ENCODE data around the gene SAFB.

Gene SAFB

GRCh38 chr19:5697022-5697889, 74.4 kb downstream of the SAFB start:
- Histone ChIP-seq H3F3A (ENCODE audit: low read depth) (no peaks in the 10 kb centered on the region), H3K9ac (ENCODE audit: low read depth, low read length, poor library complexity, severe bottlenecking) (no peak overlapping the region), H3K27me3 (ENCODE audit: insufficient read depth, low read length, poor library complexity, severe bottlenecking) (no peaks in the 10 kb centered on the region), H3K9me2 (replicated peaks; ENCODE audit: low read depth, low read length) (no peaks in the 10 kb centered on the region), H2AFZ (ENCODE audit: low read length) (no peak overlapping the region), H3K9me3 (ENCODE audit: insufficient read depth, low read depth, low read length) (no peaks in the 10 kb centered on the region), H3K4me2 (ENCODE audit: low read depth, low read length, poor library complexity, severe bottlenecking) (no peak overlapping the region), H3K79me2 (ENCODE audit: insufficient read depth, low read length) (peaks cover 41% of the 10 kb centered on the region), H3K36me3 (ENCODE audit: insufficient read depth, low read length) (peaks cover 71% of the 10 kb centered on the region; the same call in 1 of the 2 replicates), H4K20me1 (ENCODE audit: insufficient read depth, low read length, poor library complexity, severe bottlenecking) (peaks cover 42% of the 10 kb centered on the region), H3K4me3 (ENCODE audit: low read length, poor library complexity, severe bottlenecking) (no peak overlapping the region), H3K4me1 (ENCODE audit: insufficient read depth, low read length, poor library complexity, severe bottlenecking) (peaks cover 4% of the 10 kb centered on the region)
- TF ChIP-seq EZH2phosphoT487 (IDR thresholded peaks at IDR 0.05; ENCODE audit: borderline replicate concordance) (no peak), CTCF (conservative IDR thresholded peaks at IDR 0.05; ENCODE audit: low read length) (no peak)

- TF ChIP-seq CTCF (conservative IDR thresholded peaks at IDR 0.05; ENCODE audit: low read length): no peak
- TF ChIP-seq EZH2phosphoT487 (IDR thresholded peaks at IDR 0.05; ENCODE audit: borderline replicate concordance): no peak
- H3K79me2 ChIP-seq (ENCODE audit: insufficient read depth, low read length): peaks cover 33% of the 10 kb centered on the region
- no peak overlapping the region for H3K4me2 ChIP-seq (ENCODE audit: low read depth, low read length, poor library complexity, severe bottlenecking)
- H3K27me3 ChIP-seq (ENCODE audit: insufficient read depth, low read length, poor library complexity, severe bottlenecking): no peaks in the 10 kb centered on the region
- peaks cover 63% of the 10 kb centered on the region; the same call in 1 of the 2 replicates for H3K36me3 ChIP-seq (ENCODE audit: insufficient read depth, low read length)
- H3K4me3 ChIP-seq (ENCODE audit: low read length, poor library complexity, severe bottlenecking): no peak overlapping the region
- no peaks in the 10 kb centered on the region for H3K9me3 ChIP-seq (ENCODE audit: insufficient read depth, low read depth, low read length)
- no peak overlapping the region for H3K9ac ChIP-seq (ENCODE audit: low read depth, low read length, poor library complexity, severe bottlenecking)
- no peaks in the 10 kb centered on the region for H3K9me2 ChIP-seq (replicated peaks; ENCODE audit: low read depth, low read length)
- peaks cover 34% of the 10 kb centered on the region for H4K20me1 ChIP-seq (ENCODE audit: insufficient read depth, low read length, poor library complexity, severe bottlenecking)
- no peaks in the 10 kb centered on the region for H3K4me1 ChIP-seq (ENCODE audit: insufficient read depth, low read length, poor library complexity, severe bottlenecking)
- H3F3A ChIP-seq (ENCODE audit: low read depth): no peaks in the 10 kb centered on the region
- H2AFZ ChIP-seq (ENCODE audit: low read length): no peak overlapping the region
Measured at GRCh38 chr19:5697890-5698634, 75.2 kb downstream of the SAFB start.

GRCh38 chr19:5698635-5699422, 75.9 kb downstream of the SAFB start:
- peaks cover 26% of the 10 kb centered on the region for H4K20me1 ChIP-seq (ENCODE audit: insufficient read depth, low read length, poor library complexity, severe bottlenecking)

More at GRCh38 chr19:5698635-5699422, 75.9 kb downstream of the SAFB start:
- no peaks in the 10 kb centered on the region for H3K9me3 ChIP-seq (ENCODE audit: insufficient read depth, low read depth, low read length)
- H3K4me1 ChIP-seq (ENCODE audit: insufficient read depth, low read length, poor library complexity, severe bottlenecking): no peaks in the 10 kb centered on the region
- H3K27me3 ChIP-seq (ENCODE audit: insufficient read depth, low read length, poor library complexity, severe bottlenecking): no peaks in the 10 kb centered on the region
- H3K4me3 ChIP-seq (ENCODE audit: low read length, poor library complexity, severe bottlenecking): no peak overlapping the region
- H3K9ac ChIP-seq (ENCODE audit: low read depth, low read length, poor library complexity, severe bottlenecking): no peak overlapping the region
- H3K36me3 ChIP-seq (ENCODE audit: insufficient read depth, low read length): peaks cover 63% of the 10 kb centered on the region; the same call in 1 of the 2 replicates
- H3K4me2 ChIP-seq (ENCODE audit: low read depth, low read length, poor library complexity, severe bottlenecking): no peak overlapping the region
- H2AFZ ChIP-seq (ENCODE audit: low read length): no peak overlapping the region
- no peak for TF ChIP-seq CTCF (conservative IDR thresholded peaks at IDR 0.05; ENCODE audit: low read length)
- no peak for TF ChIP-seq EZH2phosphoT487 (IDR thresholded peaks at IDR 0.05; ENCODE audit: borderline replicate concordance)
- H3K9me2 ChIP-seq (replicated peaks; ENCODE audit: low read depth, low read length): no peaks in the 10 kb centered on the region
- H3K79me2 ChIP-seq (ENCODE audit: insufficient read depth, low read length): peaks cover 25% of the 10 kb centered on the region
- no peaks in the 10 kb centered on the region for H3F3A ChIP-seq (ENCODE audit: low read depth)

Data from Loucy (cell line).